Fibroblast of lung (primary cell): ENCODE measurements around the gene APLF. TPM values are rescaled to one million over a fixed set of nuclear protein-coding genes. Genes with fewer than 3 reads are reported as not detected.

ENCODE experiments used
- DNase-seq, 2 donors: peaks; one replicate each; pipeline versions ENCODE4 v3.0.0 to v3.0.0-alpha.2; 2010; ENCODE audit warnings: low read depth in 2 of 2
- H2AFZ ChIP-seq: 2 replicates; pipeline ENCODE4 v1.5.1; 2012; ENCODE audit warnings: low read length, control low read depth, inconsistent platforms
- H3K27ac ChIP-seq: 2 replicates; pipeline ENCODE4 v1.5.1; 2011; ENCODE audit warnings: low read length, control low read depth; ENCODE audit not compliant: insufficient read depth
- H3K27me3 ChIP-seq: 2 replicates; pipeline ENCODE4 v1.5.1; 2011; ENCODE audit warnings: mild to moderate bottlenecking, low read length; ENCODE audit not compliant: control insufficient read depth, insufficient read depth
- H3K36me3 ChIP-seq: 2 replicates; pipeline ENCODE4 v1.5.1; 2011; ENCODE audit warnings: low read length; ENCODE audit not compliant: control insufficient read depth, insufficient read depth
- H3K4me1 ChIP-seq: 2 replicates; pipeline ENCODE4 v1.5.1; 2011; ENCODE audit warnings: low read length; ENCODE audit not compliant: control insufficient read depth, insufficient read depth; ENCODE audit errors: extremely low read depth
- H3K4me2 ChIP-seq: 2 replicates; pipeline ENCODE4 v1.5.1; 2011; ENCODE audit warnings: low read length, control low read depth; ENCODE audit not compliant: insufficient read depth; ENCODE audit errors: extremely low read depth
- H3K4me3 ChIP-seq, 4 experiments: fragments of 200-600 bp in 1 of 4; sonication (generic) in 1 of 4; replicated peaks in 1 of 4; 2 replicates each; pipeline ENCODE4 v1.5.1; 2011 to 2016; ENCODE audit warnings: low read length in 4 of 4, low read depth in 3 of 4, mild to moderate bottlenecking in 3 of 4, control low read depth in 2 of 4, inconsistent platforms in 1 of 4, mixed read lengths in 1 of 4; ENCODE audit not compliant: insufficient read depth in 1 of 4; ENCODE audit errors: control extremely low read depth in 1 of 4
- H3K79me2 ChIP-seq: 2 replicates; pipeline ENCODE4 v1.5.1; 2012; ENCODE audit warnings: mild to moderate bottlenecking, low read length, inconsistent platforms; ENCODE audit not compliant: control insufficient read depth, insufficient read depth
- H3K9ac ChIP-seq: 2 replicates; pipeline ENCODE4 v1.5.1; 2011; ENCODE audit warnings: mild to moderate bottlenecking, low read length, control low read depth; ENCODE audit not compliant: insufficient read depth
- H3K9me3 ChIP-seq: 2 replicates; pipeline ENCODE4 v1.5.1; 2012; ENCODE audit warnings: low read depth, low read length; ENCODE audit not compliant: control insufficient read depth, insufficient read depth
- H4K20me1 ChIP-seq: 2 replicates; pipeline ENCODE4 v1.5.1; 2011; ENCODE audit warnings: low read length; ENCODE audit not compliant: control insufficient read depth, insufficient read depth; ENCODE audit errors: extremely low read depth
- CTCF ChIP-seq, 2 donors: IDR thresholded peaks in 1 of 2; conservative IDR thresholded peaks in 1 of 2; 1 replicate in 1 of 2; 2 replicates in 1 of 2; pipeline ENCODE4 v1.5.1; 2011 to 2012; ENCODE audit warnings: low read length in 2 of 2, control low read depth in 1 of 2, inconsistent platforms in 1 of 2, low read depth in 1 of 2, mild to moderate bottlenecking in 1 of 2
- EZH2 ChIP-seq: IDR thresholded peaks from 2 replicates; pipeline ENCODE4 v1.5.1; 2012; ENCODE audit warnings: low read length, control low read depth, mild to moderate bottlenecking; ENCODE audit errors: missing control alignments
- polyA plus RNA-seq, 2 donors: library from polyadenylated mRNA; depleted of rRNA in 1 of 2; stranded (reverse) in 1 of 2; unstranded in 1 of 2; fragments of >200 nt; gene quantifications; 2 replicates each; pipeline ENCODE4 v1.2.1, GENCODE V29; 2011 to 2012; ENCODE audit warnings: missing spikeins in 1 of 2
- total RNA-seq: library from RNA; depleted of rRNA; stranded (reverse); fragments of >200 nt; gene quantifications from 2 replicates; pipeline ENCODE4 v1.2.1, GENCODE V29; 2014

Gene APLF
- total and polyA plus RNA-seq, 2 donors (not counting 1 experiment from before 2014, with no cell fraction given), result 1.6 to 9.4 TPM

- Histone ChIP-seq H3K36me3 (no peaks in the 10 kb centered on the region), H3K4me2 (no peak overlapping the region), H3K9ac (no peak overlapping the region), H3K79me2 (no peaks in the 10 kb centered on the region), H3K27ac (no peak overlapping the region), H2AFZ (no peak overlapping the region), H4K20me1 (no peaks in the 10 kb centered on the region), H3K9me3 (no peaks in the 10 kb centered on the region), H3K4me3 (no peak overlapping the region), H3K4me1 (no peaks in the 10 kb centered on the region), H3K27me3 (no peaks in the 10 kb centered on the region)
- TF ChIP-seq CTCF (conservative IDR thresholded peaks at IDR 0.05 in 1 of 2, IDR thresholded peaks at IDR 0.05 in 1 of 2; ENCODE audit: low read depth in 1 of 2, low read length in 2 of 2) (no peak), EZH2 (no peak)
- no peak for DNase-seq
Observed at GRCh38 chr2:68489282-68489681, 21.9 kb downstream of the APLF start.

GRCh38 chr2:68491582-68491981 lies 24.2 kb downstream of the APLF start:
- no peaks in the 10 kb centered on the region for H3K27me3 ChIP-seq
- no peaks in the 10 kb centered on the region for H3K4me1 ChIP-seq
- H3K9me3 ChIP-seq, result no peaks in the 10 kb centered on the region
- no peak overlapping the region for H3K4me2 ChIP-seq
- DNase-seq, result no peak
- H3K27ac ChIP-seq, result no peak overlapping the region
- no peaks in the 10 kb centered on the region for H3K79me2 ChIP-seq
- H4K20me1 ChIP-seq, result no peaks in the 10 kb centered on the region
- no peak overlapping the region for H3K9ac ChIP-seq
- H3K36me3 ChIP-seq, result no peaks in the 10 kb centered on the region
- TF ChIP-seq CTCF (conservative IDR thresholded peaks at IDR 0.05 in 1 of 2, IDR thresholded peaks at IDR 0.05 in 1 of 2; ENCODE audit: low read depth in 1 of 2, low read length in 2 of 2) (no peak), EZH2 (no peak)
- no peak overlapping the region for H2AFZ ChIP-seq
- no peak overlapping the region for H3K4me3 ChIP-seq

- Histone ChIP-seq H3K4me2 (no peak overlapping the region), H3K27me3 (no peaks in the 10 kb centered on the region), H3K4me3 (no peak overlapping the region), H2AFZ (no peak overlapping the region), H4K20me1 (no peaks in the 10 kb centered on the region), H3K27ac (no peak overlapping the region), H3K9me3 (no peaks in the 10 kb centered on the region), H3K36me3 (no peaks in the 10 kb centered on the region), H3K4me1 (no peaks in the 10 kb centered on the region), H3K79me2 (no peaks in the 10 kb centered on the region), H3K9ac (no peak overlapping the region)
- no peak for DNase-seq
- TF ChIP-seq CTCF (conservative IDR thresholded peaks at IDR 0.05 in 1 of 2, IDR thresholded peaks at IDR 0.05 in 1 of 2; ENCODE audit: low read depth in 1 of 2, low read length in 2 of 2) (no peak), EZH2 (no peak)
Observed at GRCh38 chr2:68499133-68499532, 31.7 kb downstream of the APLF start.
